Nephron progenitor cell (in vitro differentiated cells): ENCODE data around the gene ACIN1.
"Not testable (repeated sequence)": the region's sequence is repeated elsewhere in the genome, so short reads cannot be mapped to it uniquely, and the experiment has no call there.

Experiments used
- DNase-seq: peaks from one replicate; pipeline ENCODE4 v3.0.0; 2021
- H3K27ac Mint-ChIP-seq: 2 replicates; pipeline ENCODE4 v1.8.0; 2021; ENCODE audit warnings: mild to moderate bottlenecking, moderate library complexity, mixed read lengths
- H3K27me3 Mint-ChIP-seq: 2 replicates; pipeline ENCODE4 v1.8.0; 2021; ENCODE audit warnings: mild to moderate bottlenecking, low read depth, mixed read lengths; ENCODE audit not compliant: poor library complexity
- H3K36me3 Mint-ChIP-seq: 2 replicates; pipeline ENCODE4 v1.8.0; 2021; ENCODE audit warnings: low read depth, mixed read lengths
- H3K4me1 Mint-ChIP-seq: 2 replicates; pipeline ENCODE4 v1.8.0; 2021; ENCODE audit warnings: mixed read lengths
- H3K4me3 Mint-ChIP-seq: 2 replicates; pipeline ENCODE4 v1.8.0; 2021; ENCODE audit warnings: mild to moderate bottlenecking, moderate library complexity, mixed read lengths
- H3K9me3 Mint-ChIP-seq: 2 replicates; pipeline ENCODE4 v1.8.0; 2021; ENCODE audit warnings: mild to moderate bottlenecking, moderate library complexity, mixed read lengths
- TF ChIP-seq, protein P1 (sequence below): fragments of 200-600 bp; sonication (generic); IDR thresholded peaks from 2 replicates; pipeline ENCODE4 v1.5.0; 2021; ENCODE audit warnings: antibody characterized with exemption

The ACIN1 gene

DNA sequence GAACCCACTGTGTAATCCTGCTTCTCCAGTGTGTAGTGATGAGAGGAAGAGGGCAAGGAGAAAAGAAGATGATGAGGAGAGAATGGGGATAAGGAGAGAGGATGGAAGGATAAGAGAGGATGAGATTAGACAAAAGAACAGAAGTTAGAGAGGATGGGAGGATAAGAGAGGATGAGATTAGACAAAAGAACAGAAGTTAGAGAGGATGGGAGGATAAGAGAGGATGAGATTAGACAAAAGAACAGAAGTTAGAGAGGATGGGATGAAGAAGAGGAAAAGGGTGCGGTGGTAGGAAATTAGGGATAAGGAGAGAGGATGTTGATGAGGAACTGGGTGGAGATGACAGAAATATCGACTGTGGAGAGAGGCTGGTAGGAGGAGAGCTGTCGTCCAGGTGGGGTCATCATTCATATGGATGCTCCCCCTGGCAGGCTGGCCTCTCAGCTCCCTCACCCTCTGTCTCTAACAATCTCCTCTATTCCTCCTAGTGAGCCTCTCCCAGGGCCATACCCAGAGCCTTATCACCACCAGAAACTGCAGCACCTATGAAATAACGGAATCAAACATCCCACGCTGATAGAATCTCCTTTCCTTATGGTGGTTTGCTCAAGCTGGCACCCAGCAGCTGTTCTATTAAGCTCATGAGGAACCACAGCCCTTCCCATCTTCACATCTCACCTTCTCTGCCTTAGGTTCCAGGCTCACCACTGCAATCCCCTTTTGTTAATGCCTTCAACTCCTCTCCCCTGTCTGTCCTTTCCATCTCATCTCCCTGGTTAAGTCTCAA lies 15.8 kb upstream of the ACIN1 start:
- DNase-seq, result no peak
- H3K27ac Mint-ChIP-seq, result no peak overlapping the region

DNA sequence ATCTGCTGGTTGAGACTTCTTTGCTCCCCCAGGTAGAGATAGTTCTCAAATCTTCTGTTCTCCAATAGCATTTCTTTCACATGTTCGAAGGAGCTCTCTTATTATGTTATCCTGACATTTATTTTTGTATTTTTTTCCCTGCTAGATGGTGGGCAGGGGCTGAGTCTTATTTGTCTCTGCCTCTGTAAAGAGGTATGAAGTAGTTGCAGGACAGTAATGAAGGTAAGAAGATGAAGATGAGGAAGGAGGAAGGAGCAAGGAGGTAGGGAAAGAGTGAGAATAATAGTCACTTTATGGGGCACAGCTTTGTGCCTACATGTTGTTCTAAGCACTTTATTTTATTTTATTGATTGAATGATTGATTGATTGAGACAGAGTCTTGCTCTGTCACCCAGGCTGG lies 14.8 kb upstream of the ACIN1 start:
- Mint-ChIP-seq H3K4me3 (no peak overlapping the region), H3K27me3 (peaks cover 5% of the 10 kb centered on the region), H3K9me3 (no peaks in the 10 kb centered on the region), H3K4me1 (peaks cover 33% of the 10 kb centered on the region), H3K27ac (no peak overlapping the region), H3K36me3 (no peaks in the 10 kb centered on the region)
- no peak for DNase-seq
- TF ChIP-seq, protein P1, sequence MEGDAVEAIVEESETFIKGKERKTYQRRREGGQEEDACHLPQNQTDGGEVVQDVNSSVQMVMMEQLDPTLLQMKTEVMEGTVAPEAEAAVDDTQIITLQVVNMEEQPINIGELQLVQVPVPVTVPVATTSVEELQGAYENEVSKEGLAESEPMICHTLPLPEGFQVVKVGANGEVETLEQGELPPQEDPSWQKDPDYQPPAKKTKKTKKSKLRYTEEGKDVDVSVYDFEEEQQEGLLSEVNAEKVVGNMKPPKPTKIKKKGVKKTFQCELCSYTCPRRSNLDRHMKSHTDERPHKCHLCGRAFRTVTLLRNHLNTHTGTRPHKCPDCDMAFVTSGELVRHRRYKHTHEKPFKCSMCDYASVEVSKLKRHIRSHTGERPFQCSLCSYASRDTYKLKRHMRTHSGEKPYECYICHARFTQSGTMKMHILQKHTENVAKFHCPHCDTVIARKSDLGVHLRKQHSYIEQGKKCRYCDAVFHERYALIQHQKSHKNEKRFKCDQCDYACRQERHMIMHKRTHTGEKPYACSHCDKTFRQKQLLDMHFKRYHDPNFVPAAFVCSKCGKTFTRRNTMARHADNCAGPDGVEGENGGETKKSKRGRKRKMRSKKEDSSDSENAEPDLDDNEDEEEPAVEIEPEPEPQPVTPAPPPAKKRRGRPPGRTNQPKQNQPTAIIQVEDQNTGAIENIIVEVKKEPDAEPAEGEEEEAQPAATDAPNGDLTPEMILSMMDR, result no peak

More for the DNA sequence above, 15.8 kb upstream of the ACIN1 start:
- Mint-ChIP-seq H3K36me3 (no peaks in the 10 kb centered on the region), H3K27me3 (peaks cover 3% of the 10 kb centered on the region), H3K4me3 (no peak overlapping the region), H3K9me3 (no peaks in the 10 kb centered on the region), H3K4me1 (peaks cover 34% of the 10 kb centered on the region)
- TF ChIP-seq, protein P1, result no peak

GRCh38 chr14:23108169-23108568 lies 13.2 kb upstream of the ACIN1 start:
- DNase-seq, H3K4me3 Mint-ChIP-seq, H3K9me3 Mint-ChIP-seq, H3K27ac Mint-ChIP-seq, H3K36me3 Mint-ChIP-seq: not testable (repeated sequence)
- H3K4me1 Mint-ChIP-seq, result peaks cover 31% of the 10 kb centered on the region
- peaks cover 17% of the 10 kb centered on the region for H3K27me3 Mint-ChIP-seq

DNA sequence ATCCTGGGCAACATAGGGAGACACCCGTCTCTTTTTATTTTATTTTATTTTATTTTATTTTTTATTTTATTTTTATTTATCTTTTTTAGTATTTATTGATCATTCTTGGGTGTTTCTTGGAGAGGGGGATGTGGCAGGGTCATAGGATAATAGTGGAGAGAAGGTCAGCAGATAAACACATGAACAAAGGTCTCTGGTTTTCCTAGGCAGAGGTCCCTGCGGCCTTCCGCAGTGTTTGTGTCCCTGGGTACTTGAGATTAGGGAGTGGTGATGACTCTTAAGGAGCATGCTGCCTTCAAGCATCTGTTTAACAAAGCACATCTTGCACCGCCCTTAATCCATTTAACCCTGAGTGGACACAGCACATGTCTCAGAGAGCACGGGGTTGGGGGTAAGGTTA lies 12.7 kb upstream of the ACIN1 start:
- H3K36me3 Mint-ChIP-seq, H3K4me3 Mint-ChIP-seq, H3K9me3 Mint-ChIP-seq, DNase-seq, H3K27ac Mint-ChIP-seq: not testable (repeated sequence)
- peaks cover 31% of the 10 kb centered on the region for H3K4me1 Mint-ChIP-seq
- peaks cover 19% of the 10 kb centered on the region for H3K27me3 Mint-ChIP-seq

GRCh38 chr14:23106747-23107045 lies 11.8 kb upstream of the ACIN1 start:
- H3K4me1 Mint-ChIP-seq, result peaks cover 31% of the 10 kb centered on the region
- H3K36me3 Mint-ChIP-seq, result no peaks in the 10 kb centered on the region
- TF ChIP-seq, protein P1, result no peak
- H3K9me3 Mint-ChIP-seq, result no peaks in the 10 kb centered on the region
- peaks cover 19% of the 10 kb centered on the region for H3K27me3 Mint-ChIP-seq
- no peak for DNase-seq
- H3K27ac Mint-ChIP-seq, result no peak overlapping the region
- H3K4me3 Mint-ChIP-seq, result no peak overlapping the region

GRCh38 chr14:23105348-23105824 lies 10.4 kb upstream of the ACIN1 start:
- DNase-seq, result no peak
- H3K4me1 Mint-ChIP-seq, result peaks cover 31% of the 10 kb centered on the region
- peaks cover 19% of the 10 kb centered on the region for H3K27me3 Mint-ChIP-seq
- no peak overlapping the region for H3K27ac Mint-ChIP-seq
- H3K9me3 Mint-ChIP-seq, result no peaks in the 10 kb centered on the region
- TF ChIP-seq, protein P1, result no peak
- peak overlapping the region; percentile 63 for H3K4me3 Mint-ChIP-seq
- H3K36me3 Mint-ChIP-seq, result no peaks in the 10 kb centered on the region
